ENCODE results near the gene VPS4A.

Gene VPS4A

GRCh38 chr16:69368866-69369265, 57.7 kb downstream of the VPS4A start:
- no peak for DNase-seq

- DNase-seq, result no peak
Measured at GRCh38 chr16:69371564-69371963, 60.4 kb downstream of the VPS4A start.

- no peak for DNase-seq
Measured at GRCh38 chr16:69373019-69373418, 61.9 kb downstream of the VPS4A start.
